Measurements from ENCODE around the gene CRELD2. TPM values are rescaled to one million over a fixed set of nuclear protein-coding genes. Genes with fewer than 3 reads are reported as not detected.

The CRELD2 gene
- total RNA-seq, 1 donor = 13.6 TPM

DNA sequence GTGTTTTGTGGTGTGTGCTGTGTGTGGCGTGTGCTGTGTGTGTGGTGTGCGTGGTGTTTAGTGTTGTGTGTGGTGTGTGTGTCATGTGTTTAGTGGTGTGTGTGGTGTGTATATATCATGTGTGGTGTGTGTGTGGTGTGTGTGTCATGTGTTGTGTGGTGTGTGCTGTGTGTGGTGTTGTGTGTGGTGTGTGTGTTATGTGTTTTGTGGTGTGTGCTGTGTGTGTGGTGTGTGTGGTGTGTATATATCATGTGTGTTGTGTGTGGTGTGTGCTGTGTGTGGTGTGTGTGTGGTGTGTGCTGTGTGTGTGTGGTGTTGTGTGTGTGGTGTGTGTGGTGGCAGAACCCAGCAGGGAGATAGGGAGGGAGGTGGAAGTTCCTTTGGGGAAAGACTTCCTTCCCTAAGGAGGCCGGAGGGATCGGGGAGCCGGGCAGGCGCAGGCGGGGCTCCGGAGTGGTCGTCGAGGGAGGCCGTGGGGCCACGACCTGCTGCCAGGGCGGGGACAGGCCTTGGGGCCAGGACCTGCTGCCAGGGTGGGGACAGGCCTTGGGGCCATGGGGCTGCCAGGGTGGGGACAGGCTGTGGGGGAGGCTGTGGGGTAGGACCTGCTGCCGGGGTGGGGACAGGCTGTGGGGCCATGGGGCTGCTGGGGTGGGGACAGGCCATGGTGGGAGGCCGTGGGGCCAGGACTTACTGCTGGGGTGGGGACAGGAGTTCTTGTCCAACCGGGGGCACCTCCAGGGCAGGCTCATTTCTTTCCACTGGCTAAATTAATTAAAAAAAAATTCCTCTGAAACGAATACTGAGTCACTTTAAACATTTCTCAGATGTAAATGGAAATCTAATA lies 57.3 kb downstream of the CRELD2 start:
- H3K4me1 ChIP-seq (ENCODE audit: insufficient read depth, low read length) = peaks cover 25% of the 10 kb centered on the region
- peaks cover 7% of the 10 kb centered on the region for H3K9me3 ChIP-seq (ENCODE audit: low read depth, low read length)
- H3K27me3 ChIP-seq (ENCODE audit: insufficient read depth, low read length) = no peaks in the 10 kb centered on the region
- no peak overlapping the region for H3K4me3 ChIP-seq (ENCODE audit: low read length)

DNA sequence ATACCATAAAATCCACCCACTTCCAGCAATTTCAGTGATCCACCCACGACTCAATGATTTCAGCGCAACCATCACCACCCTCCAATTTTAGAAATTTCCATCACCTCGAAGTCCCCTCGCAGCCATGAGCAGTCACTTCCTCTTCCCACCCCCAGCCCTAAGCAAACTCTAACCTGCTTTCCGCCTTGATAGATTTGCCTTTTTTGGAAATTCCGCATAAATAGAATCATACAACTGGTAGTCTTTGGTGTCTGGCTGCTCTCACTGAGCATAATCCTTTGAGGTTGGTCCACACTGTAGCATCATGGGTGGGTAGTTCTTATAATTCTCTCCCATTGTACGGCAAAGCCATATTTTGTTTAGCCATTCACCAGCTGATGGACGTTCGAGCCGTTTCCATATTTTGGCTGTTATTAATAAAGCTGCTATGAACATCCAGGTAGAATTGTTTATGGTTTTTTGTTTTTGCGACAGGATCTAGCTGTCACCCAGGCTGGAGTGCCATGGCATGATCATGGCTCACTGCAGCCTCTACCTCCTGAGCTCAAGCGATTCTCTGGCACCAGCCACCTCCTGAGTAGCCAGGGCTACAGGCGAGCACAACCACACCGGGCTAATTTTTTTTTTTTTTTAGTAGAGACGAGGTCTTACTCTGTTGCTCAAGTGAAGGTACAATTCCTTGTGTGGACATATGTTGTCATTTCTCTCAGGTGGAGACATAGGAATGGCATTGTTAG lies 58.2 kb downstream of the CRELD2 start:
- Histone ChIP-seq H3K27me3 (ENCODE audit: insufficient read depth, low read length) (no peaks in the 10 kb centered on the region), H3K4me3 (ENCODE audit: low read length) (no peak overlapping the region), H3K9me3 (ENCODE audit: low read depth, low read length) (peaks cover 7% of the 10 kb centered on the region), H3K4me1 (ENCODE audit: insufficient read depth, low read length) (peaks cover 16% of the 10 kb centered on the region)

Other genes starting within 250 kb of the CRELD2 start
- 85.1 TPM for gene BRD1, start 90.8 kb upstream of the CRELD2 start, total RNA-seq
- gene ZBED4, start 64.8 kb upstream of the CRELD2 start, total RNA-seq = 20.8 TPM
- 6.8 TPM for gene ALG12, start 196 bp upstream of the CRELD2 start, total RNA-seq
- 172 TPM for gene PIM3, start 42.1 kb downstream of the CRELD2 start, total RNA-seq
- gene IL17REL, start 94.1 kb downstream of the CRELD2 start, total RNA-seq = not detected
- not detected for gene TTLL8, start 139.7 kb downstream of the CRELD2 start, total RNA-seq
- 2.8 TPM for gene MLC1, start 166.8 kb downstream of the CRELD2 start, total RNA-seq
- not detected for gene MOV10L1, start 171.4 kb downstream of the CRELD2 start, total RNA-seq

Measured in mononuclear cell (primary cell).